HG02840 (cell line): ENCODE results near the gene FBXO9.
"Not testable (repeated sequence)": the region's sequence is repeated elsewhere in the genome, so short reads cannot be mapped to it uniquely, and the experiment has no call there.

Experiments used
- ATAC-seq: cut with Tn5 transposase; IDR thresholded peaks from one replicate; pipeline ENCODE4 v1.9.1; 2021; ENCODE audit warnings: mild to moderate bottlenecking, moderate library complexity, moderate number of reproducible peaks; ENCODE audit not compliant: unreplicated experiment, low FRiP score

Gene FBXO9

DNA sequence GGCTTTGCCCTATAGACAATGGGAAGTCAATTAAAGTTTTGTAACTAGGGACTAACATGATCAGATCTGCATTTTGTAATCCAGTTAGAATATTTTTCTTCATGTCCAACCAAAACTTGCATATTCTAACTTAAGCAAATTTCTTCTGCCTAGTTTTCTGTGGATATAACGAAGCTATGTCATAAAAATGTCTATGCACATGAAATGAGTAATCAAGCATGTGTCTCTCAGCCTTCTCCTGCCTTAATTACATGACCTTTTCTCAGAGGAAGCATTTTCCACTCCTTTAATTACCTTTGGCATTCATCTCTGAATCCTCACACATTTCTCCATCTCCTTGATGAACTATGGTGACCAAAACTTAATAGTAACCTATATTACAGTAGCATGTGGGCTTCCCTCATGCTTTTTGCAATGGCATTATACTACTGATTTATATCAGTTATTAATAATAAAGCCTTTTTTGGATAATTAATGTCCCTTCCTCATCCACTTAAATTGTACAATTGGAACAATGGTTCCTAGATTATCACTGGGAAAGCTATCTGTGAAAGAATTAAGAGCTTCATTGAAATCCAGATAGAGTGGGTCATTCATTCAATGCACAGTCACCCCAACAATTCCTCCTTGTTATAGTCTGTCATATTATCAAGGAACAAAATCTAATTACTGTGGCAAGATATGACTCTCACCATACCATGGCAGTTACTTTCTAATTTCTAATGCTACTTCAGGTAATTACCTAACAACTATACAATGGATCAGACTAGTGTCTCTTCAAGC is 19.1 kb upstream of the FBXO9 start:
- no peak for ATAC-seq

DNA sequence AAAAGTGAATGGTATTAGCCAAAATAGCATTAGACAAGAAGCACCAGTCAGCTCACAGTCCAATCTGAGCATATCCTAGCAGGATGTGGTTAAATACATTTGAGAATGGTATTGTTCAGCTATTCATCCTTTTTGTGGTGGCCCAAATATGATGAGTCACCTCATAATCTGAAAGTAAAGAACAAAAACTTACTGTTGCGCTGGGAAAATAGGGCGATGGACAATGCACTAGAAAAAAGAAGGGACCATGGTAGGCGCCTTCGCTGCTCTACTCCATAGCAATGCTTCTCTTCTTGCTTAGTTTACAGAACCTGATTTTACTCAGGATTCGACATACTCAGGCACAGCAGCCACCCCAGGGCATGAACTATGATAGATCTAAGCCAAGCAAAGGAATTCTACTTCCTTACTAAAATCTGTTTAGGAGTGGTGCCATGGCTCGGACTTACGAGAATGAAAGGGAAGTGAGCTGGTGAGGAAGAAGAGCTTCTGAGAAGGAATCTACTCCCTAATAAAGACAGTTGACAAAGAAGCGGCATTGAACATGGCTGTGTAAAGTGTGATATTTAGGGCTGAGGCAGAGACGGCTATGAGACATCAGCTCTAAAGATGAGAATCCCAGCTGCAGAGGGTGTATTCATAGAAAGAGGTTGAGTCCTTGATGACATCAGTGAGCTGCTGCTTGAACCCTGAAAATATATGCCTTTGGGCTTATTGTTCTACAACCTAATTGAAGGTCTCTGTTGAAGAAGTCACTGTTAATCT is 16.6 kb upstream of the FBXO9 start:
- peak; percentile 90 for ATAC-seq

DNA sequence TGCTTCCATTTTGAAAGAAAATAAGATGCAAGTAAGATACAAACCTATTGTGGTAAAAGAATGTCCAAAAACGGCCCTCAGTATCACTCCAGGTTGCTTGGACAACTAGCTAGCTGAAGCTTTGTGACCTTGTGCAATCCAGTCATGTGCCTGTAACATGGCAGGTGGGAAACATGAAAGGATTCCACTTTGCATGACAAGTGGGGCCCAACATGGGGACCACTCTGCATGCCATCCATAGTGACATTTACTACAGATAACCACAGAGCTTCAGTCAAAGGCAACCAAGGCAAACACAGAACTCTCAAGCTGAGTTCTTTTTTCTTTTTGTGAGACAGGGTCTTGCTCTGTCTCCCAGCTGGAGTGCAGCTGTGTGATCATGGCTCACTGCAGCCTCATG is 15.8 kb upstream of the FBXO9 start:
- no peak for ATAC-seq

DNA sequence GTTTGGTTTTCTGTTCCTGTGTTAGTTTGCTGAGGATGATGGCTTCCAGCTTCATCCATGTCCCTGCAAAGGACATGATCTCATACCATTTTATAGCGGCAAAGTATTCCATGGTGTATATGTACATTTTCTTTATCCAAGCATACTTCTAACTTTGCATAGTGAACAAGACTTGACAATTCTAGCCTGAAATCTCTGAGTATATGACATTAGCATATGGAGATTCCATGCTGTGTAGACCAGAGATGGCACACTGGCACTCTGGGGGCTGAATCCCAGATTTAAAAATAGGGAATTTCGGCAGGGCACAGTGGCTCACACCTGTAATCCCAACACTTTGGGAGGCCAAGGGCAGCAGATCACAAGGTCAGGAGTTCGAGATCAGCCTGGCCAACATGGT is 13.1 kb upstream of the FBXO9 start:
- not testable (repeated sequence) for ATAC-seq

DNA sequence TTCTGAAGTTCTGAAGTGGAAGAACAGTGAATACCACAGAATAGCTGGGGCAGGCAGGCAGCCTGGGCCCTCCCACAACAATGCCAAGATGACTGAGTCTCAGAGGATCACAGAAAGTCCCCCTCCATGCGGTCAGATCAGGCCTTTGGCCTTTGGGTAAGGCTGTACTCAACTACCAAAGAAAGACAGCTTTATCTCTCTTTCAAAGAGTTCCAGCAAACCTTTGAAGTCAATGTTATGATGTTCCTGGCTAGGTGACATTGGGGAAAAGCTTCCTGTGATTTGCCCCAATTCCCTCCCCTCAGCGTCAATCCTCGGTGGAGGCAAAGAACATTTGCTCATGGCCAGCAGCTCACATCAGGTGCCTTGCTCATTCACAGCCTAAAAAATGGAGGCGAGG is 10.7 kb upstream of the FBXO9 start:
- no peak for ATAC-seq

DNA sequence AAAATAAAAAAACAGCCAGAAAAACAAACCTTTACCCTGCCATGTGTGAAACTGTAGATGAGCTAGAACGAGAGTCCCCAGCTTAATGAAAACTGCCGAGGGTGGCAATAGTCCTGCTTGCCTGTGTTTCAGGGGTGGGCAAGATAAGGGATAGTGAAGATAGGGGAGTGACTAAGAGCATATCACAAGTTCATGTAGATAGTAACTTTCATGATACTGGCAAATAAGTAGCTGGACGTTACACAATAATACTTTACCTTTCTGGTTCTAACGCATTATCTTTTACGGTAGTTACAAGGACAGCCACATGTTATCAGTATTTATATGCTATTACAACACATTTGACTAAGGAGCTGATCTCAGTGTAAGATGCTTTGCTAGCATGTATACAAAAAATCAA is 9.3 kb upstream of the FBXO9 start:
- ATAC-seq, result no peak

DNA sequence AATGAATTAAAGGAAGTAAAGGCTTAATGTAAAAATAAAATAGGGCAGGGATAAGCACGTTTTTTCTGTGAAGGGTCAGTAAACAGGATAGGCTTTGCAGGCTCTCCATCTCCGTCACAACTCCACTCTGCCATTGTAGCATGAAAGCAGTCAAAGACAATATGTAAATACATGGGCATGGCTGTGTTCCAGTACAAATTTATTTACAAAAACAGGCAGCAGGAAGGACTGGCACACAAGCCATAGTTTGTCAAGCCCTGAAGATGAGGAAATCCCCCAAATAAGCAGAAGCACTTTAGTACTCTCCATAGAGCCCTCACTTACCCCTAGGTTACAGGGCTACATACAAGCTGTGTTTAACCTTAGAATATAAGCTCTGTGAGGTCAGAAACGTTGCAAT is 8.9 kb upstream of the FBXO9 start:
- no peak for ATAC-seq

DNA sequence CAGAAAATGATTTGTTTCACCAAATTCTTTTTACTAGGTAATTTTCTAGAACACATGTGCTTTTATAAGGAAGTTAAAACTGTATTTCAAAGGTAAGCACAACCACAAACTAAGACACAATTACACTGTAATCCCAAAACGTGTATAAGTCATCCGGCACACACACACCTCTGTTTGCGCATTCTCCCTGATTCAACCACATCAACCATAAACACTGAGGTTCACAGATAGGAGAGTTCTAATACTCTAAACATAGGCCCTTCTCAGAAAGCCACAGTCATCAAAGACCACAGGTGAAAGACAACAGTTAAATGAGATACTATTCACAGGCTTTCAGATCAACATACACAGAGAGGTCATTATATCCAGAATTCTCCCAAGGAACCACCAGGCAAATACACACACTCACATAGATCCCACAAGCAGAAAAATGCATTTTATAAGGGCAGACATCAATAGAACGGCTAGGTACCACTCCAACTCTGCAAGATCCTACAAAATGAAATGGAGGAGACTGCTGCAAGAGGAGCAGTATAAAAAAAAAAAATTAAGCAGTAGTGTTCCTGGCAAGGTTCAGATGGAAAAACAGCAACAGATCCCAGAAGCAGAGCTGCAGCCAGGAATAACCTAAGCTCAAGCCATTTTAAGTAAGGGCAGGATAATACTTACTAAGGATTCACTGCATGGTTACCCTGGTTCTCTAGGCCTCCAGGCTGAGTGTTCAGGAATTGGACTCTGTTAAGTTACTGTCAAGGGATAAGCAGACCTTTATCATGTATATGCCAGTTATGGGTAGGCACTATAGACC is 6.6 kb upstream of the FBXO9 start:
- ATAC-seq, result no peak

DNA sequence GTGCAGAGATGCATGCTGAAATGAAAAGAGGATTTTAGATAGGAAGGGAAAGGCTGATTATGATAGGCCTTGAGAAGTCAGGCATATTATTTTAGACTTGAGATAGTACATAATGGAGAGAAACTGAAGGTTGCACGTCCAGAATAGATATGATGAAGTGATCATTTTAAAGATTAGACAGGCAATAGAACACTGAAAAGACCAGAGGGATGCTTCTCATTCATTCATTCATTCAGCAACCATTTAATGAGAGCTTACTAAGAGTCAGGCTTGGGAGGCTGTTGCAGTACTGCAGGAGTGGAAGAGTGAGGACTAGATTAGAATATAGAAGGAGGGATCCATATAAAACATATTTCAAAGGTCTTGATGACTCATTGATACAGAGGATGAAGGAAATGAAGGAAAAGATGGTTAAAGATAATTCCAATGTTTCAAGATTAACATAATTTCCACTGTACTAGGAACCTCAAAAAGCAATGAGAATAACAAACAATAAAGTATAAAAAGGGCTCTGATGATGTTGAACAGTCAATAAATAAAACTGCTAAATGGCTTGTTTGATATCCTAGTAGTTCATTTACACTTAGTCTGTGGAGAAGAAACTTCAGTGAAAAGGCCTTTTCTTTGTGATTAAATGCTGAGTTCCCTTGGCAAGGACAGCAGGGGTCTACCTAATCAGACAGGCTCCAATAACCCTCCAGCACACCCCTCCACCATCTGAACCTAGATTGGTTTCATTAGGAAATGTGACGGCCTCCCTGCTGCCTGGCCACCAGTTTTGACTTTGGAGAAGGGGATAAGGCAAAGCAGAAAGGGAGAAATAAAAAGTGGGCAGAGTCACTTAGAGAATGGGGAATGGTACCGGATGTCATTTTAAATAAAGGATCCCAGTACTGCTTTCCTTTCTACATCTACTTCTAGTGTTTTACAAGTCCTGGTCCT is 5.3 kb upstream of the FBXO9 start:
- no peak for ATAC-seq

DNA sequence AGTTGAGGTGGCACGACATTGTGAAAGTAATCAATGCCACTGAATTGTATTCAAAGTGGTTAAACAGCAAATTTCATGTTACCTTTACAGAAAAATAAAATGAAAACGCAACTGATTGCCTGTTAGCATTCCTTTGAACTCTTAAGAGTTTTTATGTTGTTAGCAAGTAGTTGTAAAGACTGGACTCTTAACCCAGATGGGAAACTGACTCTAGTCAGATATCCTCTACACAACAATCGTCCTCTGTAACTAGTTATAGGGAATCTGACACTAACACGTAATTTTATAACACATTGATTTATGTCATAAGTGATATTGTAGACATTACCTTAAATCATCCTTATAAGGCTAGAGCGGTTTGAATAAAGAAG is 3.0 kb upstream of the FBXO9 start:
- no peak for ATAC-seq

DNA sequence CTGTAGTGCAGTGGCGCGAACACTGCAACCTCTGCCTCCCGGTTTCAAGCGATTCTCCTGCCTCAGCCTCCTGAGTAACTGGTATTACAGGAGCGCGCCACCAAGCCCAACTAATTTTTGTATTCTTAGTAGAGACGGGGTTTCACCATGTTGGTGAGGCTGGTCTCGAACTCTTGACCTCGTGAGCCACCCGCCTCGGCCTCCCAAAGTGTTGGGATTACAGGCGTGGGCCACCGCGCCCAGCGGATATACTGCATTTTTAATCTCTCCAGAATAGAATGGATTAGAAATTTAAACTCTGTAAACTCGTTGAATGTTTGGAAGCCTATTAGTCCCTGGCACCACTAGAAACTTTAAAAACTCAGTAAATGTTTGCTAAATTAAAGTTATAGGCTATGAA is 949 bp upstream of the FBXO9 start:
- not testable (repeated sequence) for ATAC-seq

DNA sequence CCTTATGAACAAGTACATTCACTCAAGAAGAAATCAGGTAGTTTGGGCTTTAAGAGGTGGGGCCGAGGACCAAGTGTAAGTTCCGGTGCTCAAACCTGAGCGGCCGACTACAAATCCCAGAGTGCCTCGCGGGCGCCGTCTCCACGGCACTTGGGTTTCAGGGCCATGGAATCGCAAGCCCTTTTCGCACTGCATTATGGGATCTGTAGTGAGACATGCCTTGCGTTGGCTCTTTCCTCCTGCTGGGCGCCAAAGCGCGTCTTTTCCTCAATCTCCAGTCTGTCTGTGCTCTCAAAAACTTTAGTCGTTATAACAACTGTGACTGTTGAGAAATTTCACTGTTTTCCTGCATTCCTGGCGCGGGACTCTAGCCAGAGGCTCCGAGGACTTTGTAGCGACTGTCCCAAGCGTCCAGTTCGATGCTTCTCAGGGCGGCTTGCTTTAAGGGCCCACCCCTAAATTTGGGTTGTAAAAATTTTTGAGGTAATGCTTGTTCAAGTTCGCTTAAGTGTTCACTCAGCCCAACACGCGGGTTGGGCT is 408 bp upstream of the FBXO9 start:
- ATAC-seq, result peak; percentile 73

DNA sequence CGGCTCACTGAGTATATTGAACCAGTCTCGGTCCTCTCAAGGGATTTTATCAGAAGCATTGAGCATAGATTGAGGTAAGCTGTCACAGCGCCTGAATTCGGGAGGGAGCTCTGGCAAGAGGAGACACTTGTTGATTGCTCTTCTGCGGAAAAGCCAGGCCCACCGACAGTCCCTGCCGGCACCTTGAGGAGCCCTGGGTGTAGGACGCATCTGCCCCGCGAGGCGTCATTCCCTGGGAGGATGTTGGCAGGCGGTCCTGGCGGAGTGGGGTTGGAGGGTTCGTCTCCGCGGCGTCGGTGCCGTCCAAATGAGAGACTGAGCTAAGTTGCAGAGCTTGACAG is 843 bp downstream of the FBXO9 start:
- no peak for ATAC-seq

DNA sequence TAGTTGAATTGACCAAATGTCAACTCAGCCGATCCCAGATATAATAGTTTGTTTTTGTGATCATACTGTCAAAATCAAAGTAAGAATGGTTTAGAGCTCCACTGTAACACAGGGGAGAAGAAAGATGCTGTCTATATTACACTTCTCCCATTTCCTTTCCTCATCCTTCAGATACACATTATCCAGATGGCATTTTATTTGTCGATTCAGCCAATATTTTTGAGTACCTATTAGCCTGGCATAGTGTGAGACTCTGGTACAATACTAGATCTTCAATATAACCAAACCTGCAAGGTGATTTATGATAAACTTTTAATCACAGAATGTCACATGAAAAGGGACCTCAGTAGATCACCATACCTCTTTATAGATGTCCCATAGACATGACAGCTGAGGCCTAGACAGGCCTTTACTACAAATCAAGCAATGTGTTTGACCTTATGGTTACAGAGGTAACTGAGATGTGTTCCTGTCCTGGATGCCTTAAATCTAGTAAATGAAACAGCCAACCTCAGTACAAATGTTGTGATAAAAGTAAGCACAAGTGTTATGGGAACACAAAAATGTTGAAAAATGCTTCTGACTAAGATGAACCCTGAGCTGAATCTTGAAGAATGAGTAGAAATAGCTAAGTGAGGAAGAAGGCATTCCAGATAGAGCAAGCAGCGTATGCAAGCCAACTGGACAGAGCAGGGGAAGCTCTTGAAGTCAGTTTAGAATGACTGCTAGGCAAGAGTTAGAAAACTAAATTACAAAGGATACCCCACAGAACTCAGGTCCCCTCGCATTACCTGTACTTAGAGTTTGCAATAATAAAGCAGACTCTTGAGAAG is 1.9 kb downstream of the FBXO9 start:
- ATAC-seq, result no peak

DNA sequence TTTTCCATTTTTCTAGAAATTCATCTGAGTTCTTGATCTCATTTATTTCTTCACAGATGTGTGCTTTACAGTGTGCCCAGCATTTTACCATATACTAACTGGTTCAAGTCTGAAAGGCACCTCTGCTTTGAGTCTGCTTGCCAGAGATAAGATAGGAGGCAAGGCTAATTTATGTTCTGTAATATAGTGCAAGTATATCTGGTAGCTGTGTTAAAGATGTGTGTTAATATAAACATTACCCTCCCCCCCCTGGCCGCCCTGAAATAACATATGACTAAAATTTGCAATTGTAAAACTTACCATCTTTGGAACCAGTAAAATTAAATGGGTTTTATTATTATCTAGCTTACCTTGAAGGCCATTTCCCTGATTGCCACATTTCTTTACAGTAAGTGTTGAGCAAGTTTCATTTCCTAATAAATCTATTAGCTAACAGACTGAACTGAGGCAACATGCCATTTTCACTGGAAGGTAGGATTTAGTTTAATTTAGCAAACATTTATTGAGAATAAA is 2.7 kb downstream of the FBXO9 start:
- ATAC-seq, result no peak

DNA sequence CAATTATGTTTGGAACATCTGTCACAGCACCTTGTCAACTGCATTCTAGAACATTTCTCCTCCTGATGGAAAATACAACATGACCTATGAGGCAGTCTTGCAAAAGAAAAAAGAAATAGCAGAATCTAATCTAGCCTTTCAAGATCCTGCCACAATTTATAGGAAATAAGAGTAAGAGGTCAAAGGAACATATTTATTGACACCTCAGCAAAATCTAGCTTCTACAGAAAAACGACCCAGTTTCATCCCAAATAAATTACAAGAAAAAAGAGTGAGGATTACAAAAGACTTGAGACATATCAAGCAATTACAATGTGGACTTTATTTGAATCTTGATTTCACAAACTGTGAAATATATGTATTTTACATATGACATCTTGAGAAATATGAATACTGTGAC is 4.2 kb downstream of the FBXO9 start:
- no peak for ATAC-seq

DNA sequence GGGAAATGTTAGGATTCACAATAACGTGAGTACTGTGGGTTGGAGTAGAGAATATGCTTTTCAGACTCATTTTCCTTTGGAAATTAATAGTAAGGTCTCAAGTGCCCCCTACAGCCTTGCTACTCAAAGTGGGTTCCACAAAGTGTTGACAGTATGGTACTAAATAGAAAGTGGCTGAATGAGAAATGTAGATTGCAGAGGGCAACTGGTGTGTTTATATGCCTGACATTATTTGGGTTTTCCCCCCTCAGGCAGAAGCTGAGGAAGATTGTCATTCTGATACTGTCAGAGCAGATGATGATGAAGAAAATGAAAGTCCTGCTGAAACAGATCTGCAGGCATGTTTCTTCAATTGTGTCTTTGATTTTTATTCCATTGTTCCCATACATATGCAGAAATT is 5.6 kb downstream of the FBXO9 start:
- peak; percentile 71 for ATAC-seq

DNA sequence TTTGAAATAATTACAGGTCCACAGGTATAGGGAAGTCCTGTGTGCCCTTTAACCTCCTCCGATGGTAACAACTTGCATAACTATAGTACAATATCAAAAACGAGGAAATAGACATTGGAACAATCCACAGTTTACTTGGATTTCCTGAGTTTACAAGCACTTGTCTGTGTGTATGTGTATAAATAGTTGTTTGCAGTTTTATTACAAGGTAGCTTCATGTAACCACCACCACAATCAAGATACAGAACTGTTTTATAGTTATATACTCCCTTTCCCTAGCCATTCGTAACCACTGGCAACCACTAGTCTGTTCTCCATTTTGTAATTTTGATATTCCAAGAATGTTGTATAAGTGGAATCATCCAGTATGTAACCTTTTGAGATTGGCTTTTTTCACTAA is 9.1 kb downstream of the FBXO9 start:
- ATAC-seq, result no peak

DNA sequence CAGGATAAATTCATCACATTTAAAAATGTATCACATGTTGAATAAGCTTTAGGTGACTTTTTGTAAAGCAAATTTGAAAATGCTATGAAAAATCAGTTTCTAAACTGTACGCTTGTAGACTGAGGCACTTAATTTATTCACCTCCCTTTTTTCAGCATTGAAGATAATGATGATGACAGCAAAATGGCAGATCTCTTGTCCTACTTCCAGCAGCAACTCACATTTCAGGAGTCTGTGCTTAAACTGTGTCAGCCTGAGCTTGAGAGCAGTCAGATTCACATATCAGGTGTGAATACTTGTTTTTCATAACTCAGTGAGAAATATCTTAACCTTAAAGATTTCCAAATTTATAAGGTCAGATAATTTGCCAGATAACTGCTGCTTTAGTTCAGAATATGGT is 15.6 kb downstream of the FBXO9 start:
- no peak for ATAC-seq
